Right renal pelvis (tissue), 4 donors: Measurements from ENCODE around the gene HOXA7. TPM values are rescaled to one million over a fixed set of nuclear protein-coding genes. Genes with fewer than 3 reads are reported as not detected.

ENCODE experiments used
- DNase-seq, 4 donors: peaks; one replicate each; pipeline ENCODE4 v3.0.0-alpha.2; 2013; ENCODE audit warnings: low read depth in 4 of 4, low spot score in 3 of 4, missing footprints in 1 of 4
- polyA plus RNA-seq, 4 donors: library from polyadenylated mRNA; unstranded; fragments of 120-200 nt; gene quantifications; one replicate each; pipeline ENCODE4 v1.2.1, GENCODE V29; 2013; ENCODE audit not compliant: insufficient read length in 4 of 4

The HOXA7 gene
- polyA plus RNA-seq, 4 donors, result 28.8 to 32.1 (median 31.2) TPM

DNA sequence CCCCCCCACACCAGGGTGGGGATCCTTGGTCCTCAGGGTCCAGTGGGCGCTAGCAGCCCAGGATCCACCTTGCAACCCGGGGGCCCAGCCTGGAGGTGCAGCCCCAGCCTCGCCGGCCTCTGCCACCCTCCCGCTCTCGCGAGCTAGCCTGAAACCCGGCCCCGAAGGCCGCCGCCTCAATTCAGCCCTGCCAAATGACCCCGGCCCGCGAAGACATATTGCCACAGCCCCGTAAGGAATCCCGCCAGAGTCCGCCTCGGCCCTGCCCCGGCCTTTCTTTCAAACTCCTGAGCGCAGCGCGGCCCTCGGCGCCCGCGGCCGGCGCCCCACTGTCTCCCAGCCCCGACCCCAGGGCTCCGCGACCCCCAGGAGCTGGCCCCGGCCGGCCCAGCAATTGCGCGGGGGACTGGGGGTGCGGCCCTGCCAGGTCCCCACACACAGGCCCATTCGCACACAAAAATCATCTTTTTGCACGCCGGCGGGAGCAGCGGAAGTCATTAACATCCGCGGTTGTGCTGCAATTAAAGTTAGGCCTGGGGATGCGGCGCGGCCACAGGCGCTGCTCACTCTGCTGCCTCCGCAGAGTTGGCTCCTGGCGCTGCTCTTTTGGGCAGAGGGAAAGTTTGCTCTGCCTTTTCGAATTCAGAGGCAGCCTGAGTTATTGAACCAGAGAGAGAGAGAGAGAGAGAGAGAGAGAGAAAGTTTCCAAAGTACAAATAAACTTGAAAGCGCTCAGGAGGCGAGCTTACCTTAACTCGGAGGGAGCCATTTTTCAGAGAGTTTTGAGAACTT, 16.9 kb downstream of the HOXA7 start:
- DNase-seq, result no peak

GRCh38 chr7:27138985-27139333, 17.5 kb downstream of the HOXA7 start:
- no peak for DNase-seq

DNA sequence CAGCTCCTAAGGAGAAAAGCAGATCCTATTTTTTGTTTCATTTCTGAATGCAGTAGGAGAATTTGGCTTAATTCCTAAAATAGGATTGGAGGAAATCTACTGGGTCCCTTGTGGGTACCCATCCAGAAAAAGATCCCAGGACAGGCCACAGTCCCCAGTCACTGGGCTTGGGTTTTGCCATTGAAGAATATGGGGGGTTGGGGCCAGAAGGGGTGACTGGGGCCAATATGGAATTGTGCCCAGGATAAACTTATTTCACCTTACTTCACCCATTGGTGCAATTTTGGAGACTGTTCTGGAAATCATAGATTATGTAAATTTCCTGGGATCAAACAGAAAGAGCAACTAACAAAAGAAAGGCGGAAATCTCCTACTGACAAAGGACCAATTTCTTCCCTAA, 18.0 kb downstream of the HOXA7 start:
- DNase-seq, result no peak

DNA sequence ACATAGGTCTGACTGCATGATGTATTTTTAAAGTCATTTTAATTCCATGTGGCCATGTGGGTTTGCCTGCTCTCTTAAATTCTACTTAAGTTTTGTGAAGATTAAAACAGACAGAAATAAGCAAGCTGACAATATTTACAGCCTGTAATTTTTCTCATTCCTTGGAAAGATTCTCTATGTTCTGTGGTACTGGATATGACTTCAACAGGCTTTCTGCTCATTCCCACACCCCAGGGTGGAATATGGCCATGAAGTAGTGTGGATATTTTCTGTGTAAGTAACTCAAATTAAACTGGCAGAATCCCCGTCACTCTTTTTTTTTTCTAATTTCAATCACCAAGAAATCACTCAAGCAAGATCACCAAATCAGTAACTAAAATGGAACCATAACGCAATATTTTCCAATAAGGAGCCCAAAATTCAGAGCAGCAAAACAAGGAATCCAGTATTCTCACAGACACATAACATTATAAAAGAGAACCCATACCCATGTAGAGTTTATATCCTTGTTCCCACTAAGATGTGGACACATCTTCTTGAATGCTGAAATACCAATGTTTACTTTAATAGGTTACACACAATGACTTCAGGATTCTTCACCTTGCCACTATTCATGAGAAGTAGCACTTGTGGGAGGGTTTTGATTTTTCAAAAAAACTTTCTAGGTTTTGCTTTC, 18.7 kb downstream of the HOXA7 start:
- no peak for DNase-seq

DNA sequence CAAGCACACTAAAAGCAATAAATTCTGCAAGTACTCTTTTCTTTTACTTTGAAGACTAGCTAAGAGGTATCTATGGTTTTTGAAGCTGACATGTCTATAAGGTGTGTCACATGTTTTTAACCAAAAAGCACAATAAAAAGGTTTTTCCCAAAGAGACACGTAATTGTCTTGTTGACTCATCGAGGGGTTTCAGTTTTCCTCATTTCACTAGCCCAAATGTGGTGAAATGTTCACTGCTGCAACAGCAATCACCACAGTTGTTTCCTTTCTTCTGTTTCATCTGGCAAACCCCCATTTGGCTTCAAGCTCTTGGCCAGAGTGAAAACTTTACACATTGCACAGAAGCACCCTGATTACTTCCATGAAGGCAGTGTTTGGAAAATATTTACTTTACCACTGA, 22.1 kb downstream of the HOXA7 start:
- no peak for DNase-seq

DNA sequence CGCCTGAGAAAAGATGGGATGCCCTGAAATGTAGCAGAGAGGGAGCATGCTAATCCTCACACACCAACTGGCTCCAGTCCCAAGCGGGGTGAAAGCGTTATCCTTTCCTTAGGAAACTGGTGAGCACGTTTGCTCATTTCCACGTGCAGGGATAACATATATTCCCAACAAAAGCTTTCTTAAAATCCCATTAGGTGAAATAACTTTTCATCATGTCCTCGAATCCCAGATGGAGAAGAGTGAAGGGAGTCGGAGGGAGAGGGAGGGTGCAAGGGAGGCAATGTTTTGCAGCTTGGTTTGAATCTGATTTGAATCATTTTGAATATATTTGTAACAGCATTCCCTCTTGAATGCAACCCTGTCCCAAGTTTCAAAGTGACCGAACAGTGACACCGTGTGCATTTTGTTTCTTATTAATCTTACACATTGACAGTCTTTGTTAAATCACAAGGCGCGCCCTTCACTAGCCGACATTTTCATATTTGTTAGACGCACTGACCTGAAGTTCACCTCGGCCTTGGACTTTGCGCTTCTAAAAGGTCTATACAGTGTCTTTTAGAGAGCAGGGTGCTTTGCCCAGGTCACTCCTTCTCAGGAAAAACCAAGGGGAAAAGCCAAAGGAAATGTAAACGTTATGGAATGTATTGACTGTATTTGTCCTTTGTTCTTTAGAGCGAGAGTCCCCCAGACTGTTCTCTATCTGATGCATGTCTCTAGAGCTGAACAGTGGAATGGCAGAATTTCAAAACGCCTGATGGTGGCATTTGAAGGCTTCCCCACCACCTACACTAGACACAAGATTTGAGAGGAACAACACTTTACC, 22.9 kb downstream of the HOXA7 start:
- DNase-seq, result no peak

- DNase-seq, result no peak
Measured at GRCh38 chr7:27132978-27133377, 23.5 kb downstream of the HOXA7 start.

DNA sequence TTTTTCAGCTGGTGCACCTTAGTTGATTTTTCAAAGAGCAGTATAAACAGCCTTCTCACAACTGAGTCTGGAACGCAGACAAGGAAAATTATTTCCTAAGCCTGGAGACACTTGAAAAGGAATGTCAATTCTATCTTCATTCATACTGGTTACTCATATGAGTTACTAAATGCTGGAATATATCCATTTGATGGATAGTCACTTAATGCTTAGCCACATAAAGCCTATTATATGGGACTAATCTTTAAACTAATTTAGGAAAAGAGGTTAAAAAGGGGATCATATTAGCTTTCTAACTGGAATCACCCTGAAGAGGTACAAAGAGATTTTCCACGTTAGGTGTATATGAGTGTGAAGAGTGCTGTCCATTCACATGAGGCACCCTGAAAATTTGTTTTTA, 24.3 kb downstream of the HOXA7 start:
- no peak for DNase-seq

DNA sequence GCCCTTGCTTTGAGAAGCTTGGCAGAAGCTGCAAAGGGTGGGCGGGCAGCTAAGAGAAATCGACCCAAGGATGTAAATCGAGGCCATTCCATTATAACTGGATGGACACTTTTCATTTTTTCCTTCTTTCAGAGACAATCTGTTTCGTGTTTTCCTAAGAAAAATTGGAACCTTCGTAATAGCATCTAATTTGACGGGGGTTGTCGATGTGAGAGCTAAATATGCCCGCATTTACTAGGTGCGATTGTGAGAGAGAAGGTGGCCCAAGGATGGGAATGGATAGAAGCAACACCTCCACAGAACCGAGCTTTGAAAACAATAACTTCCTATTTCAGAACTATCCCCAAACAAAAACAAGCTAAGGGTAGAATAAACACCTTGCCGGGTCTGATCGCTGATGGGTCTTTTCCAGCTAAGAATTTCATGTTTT, 25.1 kb downstream of the HOXA7 start:
- no peak for DNase-seq

GRCh38 chr7:27130540-27131389, 25.7 kb downstream of the HOXA7 start, which contains the start of gene HOXA4:
HOXA4 (minus strand) TSS chr7:27130757; CDS start chr7:27130733, 24 bp downstream.
- DNase-seq, result peak in 3 of 4 donors; percentile 78 to 87 (median 86)

- no peak for DNase-seq
Measured at GRCh38 chr7:27129729-27130539, 26.5 kb downstream of the HOXA7 start.

GRCh38 chr7:27128776-27129728, 27.4 kb downstream of the HOXA7 start:
- DNase-seq, result no peak

GRCh38 chr7:27128034-27128433, 28.4 kb downstream of the HOXA7 start:
- DNase-seq, result peak in 1 of 4 donors; percentile 74

- no peak for DNase-seq
Measured at GRCh38 chr7:27126596-27127327, 29.7 kb downstream of the HOXA7 start.

DNA sequence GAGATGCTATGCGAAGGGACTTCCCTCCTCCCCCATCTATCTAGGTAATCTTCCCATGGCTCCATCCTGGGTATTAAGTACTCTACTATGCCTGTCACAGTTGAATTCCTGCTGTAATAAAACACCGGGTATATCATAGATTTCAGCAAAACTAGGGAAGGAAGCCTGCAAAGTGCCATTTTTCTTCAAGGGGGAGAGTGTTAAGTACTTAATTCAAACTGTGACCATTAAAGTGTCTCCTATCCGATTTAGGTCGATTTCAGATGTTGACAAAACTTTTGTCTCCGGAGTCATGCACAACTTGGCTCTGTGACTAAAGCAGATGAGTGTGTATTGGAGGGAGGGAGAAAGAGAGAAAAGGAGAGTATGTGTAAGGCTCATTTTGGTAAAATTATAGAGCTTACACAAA, 30.5 kb downstream of the HOXA7 start:
- DNase-seq, result no peak

GRCh38 chr7:27124902-27125689, 31.4 kb downstream of the HOXA7 start:
- DNase-seq, result no peak
